HG02571 (cell line): ENCODE measurements around the gene SOX1.

Experiments
- ATAC-seq: cut with Tn5 transposase; IDR thresholded peaks from one replicate; pipeline ENCODE4 v1.9.1; 2021; ENCODE audit warnings: mild to moderate bottlenecking, moderate library complexity; ENCODE audit not compliant: unreplicated experiment

The SOX1 gene

GRCh38 chr13:112071723-112072533 is 5.0 kb downstream of the SOX1 start:
- no peak for ATAC-seq

GRCh38 chr13:112072534-112073244 is 5.7 kb downstream of the SOX1 start:
- ATAC-seq = no peak

- ATAC-seq = no peak
Measured at GRCh38 chr13:112073245-112074138, 6.5 kb downstream of the SOX1 start.

GRCh38 chr13:112074139-112074865 is 7.4 kb downstream of the SOX1 start:
- ATAC-seq = no peak

- ATAC-seq = no peak
Measured at GRCh38 chr13:112077729-112078128, 10.8 kb downstream of the SOX1 start.

- no peak for ATAC-seq
Measured at GRCh38 chr13:112078216-112078615, 11.3 kb downstream of the SOX1 start.

GRCh38 chr13:112078879-112079531 is 12.1 kb downstream of the SOX1 start:
- ATAC-seq = no peak

- ATAC-seq = no peak
Measured at GRCh38 chr13:112079696-112080095, 12.7 kb downstream of the SOX1 start.

GRCh38 chr13:112083971-112084370 is 17.0 kb downstream of the SOX1 start:
- no peak for ATAC-seq

- ATAC-seq = no peak
Measured at GRCh38 chr13:112092453-112092852, 25.5 kb downstream of the SOX1 start.

- ATAC-seq = no peak
Measured at GRCh38 chr13:112095354-112095753, 28.4 kb downstream of the SOX1 start.

- ATAC-seq = no peak
Measured at GRCh38 chr13:112096959-112097358, 30.0 kb downstream of the SOX1 start.

GRCh38 chr13:112097770-112098169 is 30.8 kb downstream of the SOX1 start:
- no peak for ATAC-seq

GRCh38 chr13:112098699-112099098 is 31.8 kb downstream of the SOX1 start:
- no peak for ATAC-seq

- ATAC-seq = no peak
Measured at GRCh38 chr13:112101360-112101930, 34.5 kb downstream of the SOX1 start.

GRCh38 chr13:112102243-112102642 is 35.3 kb downstream of the SOX1 start:
- ATAC-seq = no peak

GRCh38 chr13:112103260-112103838 is 36.4 kb downstream of the SOX1 start:
- no peak for ATAC-seq

GRCh38 chr13:112103961-112104880 is 37.3 kb downstream of the SOX1 start:
- ATAC-seq = no peak
